HepG2 (cell line): ENCODE measurements around the gene NDUFV1. TPM values are rescaled to one million over a fixed set of nuclear protein-coding genes. Genes with fewer than 3 reads are reported as not detected.

ENCODE experiments used
- CAMTA2 ChIP-seq: sonication (generic); formaldehyde crosslinking; IDR thresholded peaks from 2 replicates; pipeline ENCODE4 v1.4.0; 2020; ENCODE audit warnings: mild to moderate bottlenecking, missing genetic modification reagents, borderline replicate concordance
- CENPT ChIP-seq: sonication (generic); formaldehyde crosslinking; IDR thresholded peaks from 2 replicates; pipeline ENCODE4 v1.8.0; 2022; ENCODE audit warnings: low read depth, mild to moderate bottlenecking, moderate library complexity, missing genetic modification reagents
- CREB1 ChIP-seq, 2 experiments: fragments of 450-650 bp in 1 of 2; IDR thresholded peaks; 2 replicates each; pipeline ENCODE4 v1.6.1; 2016 to 2017; ENCODE audit warnings: control low read depth in 1 of 2, mild to moderate bottlenecking in 1 of 2, missing compliant biosample characterization in 1 of 2, missing genetic modification characterization in 1 of 2
- DPF2 ChIP-seq: sonication (generic); formaldehyde crosslinking; IDR thresholded peaks from 2 replicates; pipeline ENCODE4 v1.4.0; 2020; ENCODE audit warnings: mild to moderate bottlenecking, low read depth, missing genetic modification reagents, borderline replicate concordance
- KAT8 ChIP-seq: IDR thresholded peaks from 2 replicates; pipeline ENCODE4 v1.6.1; 2016; ENCODE audit warnings: missing genetic modification reagents, missing compliant biosample characterization
- MEIS2 ChIP-seq: sonication (generic); formaldehyde crosslinking; IDR thresholded peaks from 2 replicates; pipeline ENCODE4 v1.9.0; 2021; ENCODE audit warnings: mild to moderate bottlenecking, missing genetic modification reagents
- RBFOX2 ChIP-seq: fragments of 200-400 bp; formaldehyde crosslinking; IDR thresholded peaks from 2 replicates; pipeline ENCODE4 v1.6.1; 2017; ENCODE audit warnings: low read depth, mild to moderate bottlenecking, low read length
- RELA ChIP-seq: sonication (generic); formaldehyde crosslinking; IDR thresholded peaks from 2 replicates; pipeline ENCODE4 v1.4.0; 2020; ENCODE audit warnings: missing genetic modification reagents
- ZNF24 ChIP-seq: fragments of 450-650 bp; IDR thresholded peaks from 2 replicates; pipeline ENCODE4 v1.6.1; 2017; ENCODE audit warnings: antibody characterized with exemption, mild to moderate bottlenecking
- ZNF460 ChIP-seq: sonication (generic); formaldehyde crosslinking; IDR thresholded peaks from 2 replicates; pipeline ENCODE4 v1.5.1; 2020; ENCODE audit warnings: missing genetic modification reagents, mild to moderate bottlenecking, borderline replicate concordance
- ZNF619 ChIP-seq: sonication (generic); formaldehyde crosslinking; IDR thresholded peaks from 2 replicates; pipeline ENCODE4 v1.4.0; 2020; ENCODE audit warnings: mild to moderate bottlenecking, missing genetic modification reagents
- ZNF75D ChIP-seq: sonication (generic); formaldehyde crosslinking; IDR thresholded peaks from 2 replicates; pipeline ENCODE4 v1.8.1; 2023; ENCODE audit warnings: missing genetic modification reagents, mild to moderate bottlenecking, borderline replicate concordance
- polyA plus RNA-seq, 8 experiments: library from polyadenylated mRNA; depleted of rRNA in 3 of 8; stranded (reverse) in 7 of 8; unstranded in 1 of 8; fragments of >200 nt; fragmentation: Illumina TruSeq in 4 of 8; extraction: Trizol in 4 of 8; gene quantifications; 2 replicates each; pipeline versions ENCODE4 v1.2.1 to v1.2.3, GENCODE V29; 2011 to 2016; ENCODE audit warnings: low read depth in 4 of 8, missing spikeins in 1 of 8, mixed read lengths in 1 of 8; ENCODE audit not compliant: insufficient read depth in 1 of 8
- total RNA-seq, 5 experiments: library from RNA; depleted of rRNA; stranded (reverse); fragments of >200 nt; fragmentation: Illumina TruSeq; extraction: Trizol; gene quantifications; 2 replicates each; pipeline ENCODE4 v1.2.3, GENCODE V29; 2016; ENCODE audit warnings: low read depth in 1 of 5
- TF ChIP-seq, protein P1 (sequence below): IDR thresholded peaks from 2 replicates; pipeline ENCODE4 v1.6.1; 2012; ENCODE audit warnings: low read length, improper control_type of control experiment
- TF ChIP-seq, protein P2 (sequence below): sonication (generic); formaldehyde crosslinking; IDR thresholded peaks from 2 replicates; pipeline ENCODE4 v1.4.0; 2020; ENCODE audit warnings: missing genetic modification reagents
- TF ChIP-seq, protein P3 (sequence below): sonication (generic); formaldehyde crosslinking; IDR thresholded peaks from 2 replicates; pipeline ENCODE4 v1.5.0; 2020; ENCODE audit warnings: missing genetic modification reagents
- TF ChIP-seq, protein P4 (sequence below): IDR thresholded peaks from 2 replicates; pipeline ENCODE4 v1.6.1; 2016; ENCODE audit warnings: missing biosample characterization, missing genetic modification reagents, low read depth
- TF ChIP-seq, protein P5 (sequence below): sonication (generic); formaldehyde crosslinking; IDR thresholded peaks from 2 replicates; pipeline ENCODE4 v1.4.0; 2020; ENCODE audit warnings: mild to moderate bottlenecking, missing genetic modification reagents

The NDUFV1 gene
- total and polyA plus RNA-seq, 2 of the 13 experiments (the other 11 are each of a cell fraction or from before 2014, with no cell fraction given) = 88.9 to 137 TPM

DNA sequence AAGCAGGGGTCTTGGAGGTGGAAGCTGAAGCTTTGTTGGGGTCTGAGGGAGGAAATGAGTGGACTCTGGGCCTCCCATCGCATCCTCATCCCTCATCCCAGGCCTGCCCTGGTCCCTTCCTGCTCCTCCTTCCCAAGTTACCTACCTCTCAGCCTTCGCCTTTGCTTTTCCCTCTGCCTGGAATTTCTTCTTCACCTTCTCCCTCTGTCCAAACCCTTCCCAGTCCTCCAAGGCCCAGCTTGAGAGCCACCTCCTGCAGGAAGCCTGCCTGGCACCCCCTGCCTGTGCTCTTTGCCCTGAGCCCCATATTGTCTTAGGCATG lies 25.1 kb downstream of the NDUFV1 start (continued):
- TF ChIP-seq, protein P1, sequence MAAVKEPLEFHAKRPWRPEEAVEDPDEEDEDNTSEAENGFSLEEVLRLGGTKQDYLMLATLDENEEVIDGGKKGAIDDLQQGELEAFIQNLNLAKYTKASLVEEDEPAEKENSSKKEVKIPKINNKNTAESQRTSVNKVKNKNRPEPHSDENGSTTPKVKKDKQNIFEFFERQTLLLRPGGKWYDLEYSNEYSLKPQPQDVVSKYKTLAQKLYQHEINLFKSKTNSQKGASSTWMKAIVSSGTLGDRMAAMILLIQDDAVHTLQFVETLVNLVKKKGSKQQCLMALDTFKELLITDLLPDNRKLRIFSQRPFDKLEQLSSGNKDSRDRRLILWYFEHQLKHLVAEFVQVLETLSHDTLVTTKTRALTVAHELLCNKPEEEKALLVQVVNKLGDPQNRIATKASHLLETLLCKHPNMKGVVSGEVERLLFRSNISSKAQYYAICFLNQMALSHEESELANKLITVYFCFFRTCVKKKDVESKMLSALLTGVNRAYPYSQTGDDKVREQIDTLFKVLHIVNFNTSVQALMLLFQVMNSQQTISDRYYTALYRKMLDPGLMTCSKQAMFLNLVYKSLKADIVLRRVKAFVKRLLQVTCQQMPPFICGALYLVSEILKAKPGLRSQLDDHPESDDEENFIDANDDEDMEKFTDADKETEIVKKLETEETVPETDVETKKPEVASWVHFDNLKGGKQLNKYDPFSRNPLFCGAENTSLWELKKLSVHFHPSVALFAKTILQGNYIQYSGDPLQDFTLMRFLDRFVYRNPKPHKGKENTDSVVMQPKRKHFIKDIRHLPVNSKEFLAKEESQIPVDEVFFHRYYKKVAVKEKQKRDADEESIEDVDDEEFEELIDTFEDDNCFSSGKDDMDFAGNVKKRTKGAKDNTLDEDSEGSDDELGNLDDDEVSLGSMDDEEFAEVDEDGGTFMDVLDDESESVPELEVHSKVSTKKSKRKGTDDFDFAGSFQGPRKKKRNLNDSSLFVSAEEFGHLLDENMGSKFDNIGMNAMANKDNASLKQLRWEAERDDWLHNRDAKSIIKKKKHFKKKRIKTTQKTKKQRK = no peak
- TF ChIP-seq ZNF460 (CRISPR knock-in tag) = no peak
- no peak for TF ChIP-seq KAT8
- no peak for TF ChIP-seq ZNF75D (CRISPR knock-in tag)
- 0 out of 2 replicates have a peak, but pooled peaks have one; percentile 64 for TF ChIP-seq CAMTA2 (CRISPR knock-in tag)
- TF ChIP-seq, protein P2, sequence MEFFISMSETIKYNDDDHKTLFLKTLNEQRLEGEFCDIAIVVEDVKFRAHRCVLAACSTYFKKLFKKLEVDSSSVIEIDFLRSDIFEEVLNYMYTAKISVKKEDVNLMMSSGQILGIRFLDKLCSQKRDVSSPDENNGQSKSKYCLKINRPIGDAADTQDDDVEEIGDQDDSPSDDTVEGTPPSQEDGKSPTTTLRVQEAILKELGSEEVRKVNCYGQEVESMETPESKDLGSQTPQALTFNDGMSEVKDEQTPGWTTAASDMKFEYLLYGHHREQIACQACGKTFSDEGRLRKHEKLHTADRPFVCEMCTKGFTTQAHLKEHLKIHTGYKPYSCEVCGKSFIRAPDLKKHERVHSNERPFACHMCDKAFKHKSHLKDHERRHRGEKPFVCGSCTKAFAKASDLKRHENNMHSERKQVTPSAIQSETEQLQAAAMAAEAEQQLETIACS (CRISPR knock-in tag) = no peak
- TF ChIP-seq, protein P3, sequence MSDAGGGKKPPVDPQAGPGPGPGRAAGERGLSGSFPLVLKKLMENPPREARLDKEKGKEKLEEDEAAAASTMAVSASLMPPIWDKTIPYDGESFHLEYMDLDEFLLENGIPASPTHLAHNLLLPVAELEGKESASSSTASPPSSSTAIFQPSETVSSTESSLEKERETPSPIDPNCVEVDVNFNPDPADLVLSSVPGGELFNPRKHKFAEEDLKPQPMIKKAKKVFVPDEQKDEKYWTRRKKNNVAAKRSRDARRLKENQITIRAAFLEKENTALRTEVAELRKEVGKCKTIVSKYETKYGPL (CRISPR knock-in tag) = no peak
- 0 out of 2 replicates have a peak, but pooled peaks have one; percentile 16 for TF ChIP-seq DPF2 (CRISPR knock-in tag)
- TF ChIP-seq RELA (CRISPR knock-in tag) = no peak
- TF ChIP-seq ZNF619 (CRISPR knock-in tag) = no peak
- TF ChIP-seq ZNF24 = no peak
- no peak for TF ChIP-seq RBFOX2
- TF ChIP-seq MEIS2 (CRISPR knock-in tag) = no peak
- TF ChIP-seq, protein P4, sequence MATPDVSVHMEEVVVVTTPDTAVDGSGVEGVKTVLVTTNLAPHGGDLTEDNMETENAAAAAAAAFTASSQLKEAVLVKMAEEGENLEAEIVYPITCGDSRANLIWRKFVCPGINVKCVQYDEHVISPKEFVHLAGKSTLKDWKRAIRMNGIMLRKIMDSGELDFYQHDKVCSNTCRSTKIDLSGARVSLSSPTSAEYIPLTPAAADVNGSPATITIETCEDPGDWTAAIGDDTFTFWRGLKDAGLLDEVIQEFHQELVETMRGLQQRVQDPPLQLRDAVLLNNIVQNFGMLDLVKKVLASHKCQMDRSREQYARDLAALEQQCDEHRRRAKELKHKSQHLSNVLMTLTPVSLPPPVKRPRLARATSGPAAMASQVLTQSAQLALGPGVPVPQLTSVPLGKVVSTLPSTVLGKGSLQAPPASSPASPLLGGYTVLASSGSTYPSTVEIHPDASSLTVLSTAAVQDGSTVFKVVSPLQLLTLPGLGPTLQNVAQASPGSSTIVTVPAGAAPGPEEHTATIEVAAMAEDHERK (CRISPR knock-in tag) = no peak
- TF ChIP-seq, protein P5, sequence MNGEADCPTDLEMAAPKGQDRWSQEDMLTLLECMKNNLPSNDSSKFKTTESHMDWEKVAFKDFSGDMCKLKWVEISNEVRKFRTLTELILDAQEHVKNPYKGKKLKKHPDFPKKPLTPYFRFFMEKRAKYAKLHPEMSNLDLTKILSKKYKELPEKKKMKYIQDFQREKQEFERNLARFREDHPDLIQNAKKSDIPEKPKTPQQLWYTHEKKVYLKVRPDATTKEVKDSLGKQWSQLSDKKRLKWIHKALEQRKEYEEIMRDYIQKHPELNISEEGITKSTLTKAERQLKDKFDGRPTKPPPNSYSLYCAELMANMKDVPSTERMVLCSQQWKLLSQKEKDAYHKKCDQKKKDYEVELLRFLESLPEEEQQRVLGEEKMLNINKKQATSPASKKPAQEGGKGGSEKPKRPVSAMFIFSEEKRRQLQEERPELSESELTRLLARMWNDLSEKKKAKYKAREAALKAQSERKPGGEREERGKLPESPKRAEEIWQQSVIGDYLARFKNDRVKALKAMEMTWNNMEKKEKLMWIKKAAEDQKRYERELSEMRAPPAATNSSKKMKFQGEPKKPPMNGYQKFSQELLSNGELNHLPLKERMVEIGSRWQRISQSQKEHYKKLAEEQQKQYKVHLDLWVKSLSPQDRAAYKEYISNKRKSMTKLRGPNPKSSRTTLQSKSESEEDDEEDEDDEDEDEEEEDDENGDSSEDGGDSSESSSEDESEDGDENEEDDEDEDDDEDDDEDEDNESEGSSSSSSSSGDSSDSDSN (CRISPR knock-in tag) = no peak
- TF ChIP-seq CENPT (CRISPR knock-in tag) = no peak
- no peak for TF ChIP-seq CREB1 (IDR thresholded peaks at IDR 0.05)
- no peak for TF ChIP-seq CREB1 (CRISPR knock-in tag; IDR thresholded peaks at IDR 0.05)
